Activated CD4-positive, alpha-beta T cell treated with anti-CD3 and anti-CD28 coated beads for 36 hours (primary cell): ENCODE results near the gene LRRC8D. TPM values are rescaled to one million over a fixed set of nuclear protein-coding genes. Genes with fewer than 3 reads are reported as not detected.

Experiments
- ATAC-seq: fragments of 200-7000 bp; cut with Tn5 transposase; one replicate; pipeline ENCODE4 v1.10.0; 2021; ENCODE audit warnings: mild to moderate bottlenecking, moderate library complexity
- CTCF ChIA-PET: fragments of 350-600 bp; sonication (Branson Sonifier 250); formaldehyde crosslinking; loops from one replicate; lab custom pipeline; 2021; ENCODE audit warnings: antibody characterized with exemption; lab: Charles Lee
- POLR2A ChIA-PET: fragments of 350-600 bp; sonication (Branson Sonifier 250); formaldehyde crosslinking; loops from one replicate; lab custom pipeline; 2021; ENCODE audit warnings: antibody characterized with exemption, inconsistent platforms; lab: Charles Lee
- DNase-seq: peaks from one replicate; pipeline ENCODE4 v3.0.0-alpha.2; 2020
- H3K27ac Mint-ChIP-seq: one replicate; pipeline ENCODE4 v1.8.0; 2021; ENCODE audit warnings: mixed read lengths
- H3K27me3 Mint-ChIP-seq: one replicate; pipeline ENCODE4 v1.8.0; 2021; ENCODE audit warnings: mixed read lengths
- H3K36me3 Mint-ChIP-seq: one replicate; pipeline ENCODE4 v1.8.0; 2021; ENCODE audit warnings: low read depth, mixed read lengths
- H3K4me1 Mint-ChIP-seq: one replicate; pipeline ENCODE4 v1.8.0; 2021; ENCODE audit warnings: mixed read lengths
- H3K4me3 Mint-ChIP-seq: one replicate; pipeline ENCODE4 v1.8.0; 2021; ENCODE audit warnings: mild to moderate bottlenecking, moderate library complexity, mixed read lengths
- H3K9me3 Mint-ChIP-seq: one replicate; pipeline ENCODE4 v1.8.0; 2021; ENCODE audit warnings: low read depth, mixed read lengths
- intact Hi-C, 2 experiments: fragments of 100-400 bp; cut with DNase I in 1 of 2; cut with micrococcal nuclease in 1 of 2; formaldehyde crosslinking; loops; one replicate each; pipeline versions ENCODE4 v1.14.2 to v1.15.1; 2022 to 2024; cut with DNase I, micrococcal nuclease
- total RNA-seq, 2 experiments: library from RNA; stranded (reverse); gene quantifications; one replicate each; pipeline ENCODE4 v1.2.3, GENCODE V29; 2021

Gene LRRC8D
- total RNA-seq, 2 experiments from 2014 or later = 24.3 to 30.0 TPM

- no peak overlapping the region for H3K27ac Mint-ChIP-seq
- intact Hi-C loops = no loop called here
These were observed 61.7 kb downstream of the LRRC8D start for GRCh38 chr1:89882348-89883029.

GRCh38 chr1:89883030-89883379, 62.2 kb downstream of the LRRC8D start:
- ATAC-seq (no peak), DNase-seq (no peak)
- intact Hi-C loops = no loop called here
- no peak overlapping the region for H3K27ac Mint-ChIP-seq
- POLR2A ChIA-PET = no interaction called here
- peaks cover 41% of the 10 kb centered on the region for H3K4me1 Mint-ChIP-seq
- CTCF ChIA-PET = no interaction called here
- peaks cover 9% of the 10 kb centered on the region for H3K9me3 Mint-ChIP-seq
- H3K36me3 Mint-ChIP-seq = peaks cover 38% of the 10 kb centered on the region
- no peak overlapping the region for H3K4me3 Mint-ChIP-seq
- H3K27me3 Mint-ChIP-seq = no peaks in the 10 kb centered on the region

More at GRCh38 chr1:89882348-89883029, 61.7 kb downstream of the LRRC8D start:
- POLR2A ChIA-PET = interaction anchor here (0.6 kb wide), 1 partner anchor 83 kb away, joined by 3 read pairs; no protein-coding TSS in a partner anchor
- CTCF ChIA-PET = interaction anchor here (1.3 to 1.7 kb wide), 2 partner anchors 10 to 21 kb away, joined by 4 read pairs; no protein-coding TSS in a partner anchor
- Mint-ChIP-seq H3K4me1 (peaks cover 45% of the 10 kb centered on the region), H3K36me3 (peaks cover 38% of the 10 kb centered on the region), H3K27me3 (no peaks in the 10 kb centered on the region), H3K4me3 (no peak overlapping the region), H3K9me3 (peaks cover 9% of the 10 kb centered on the region)
- DNase-seq = no peak
- ATAC-seq = no peak

- ChIA-PET CTCF (interaction anchor here (1.2 kb wide), 1 partner anchor 12 kb away, joined by 3 read pairs; no protein-coding TSS in a partner anchor), POLR2A (no interaction called here)
- intact Hi-C loops = no loop called here
- DNase-seq = no peak
- no peak overlapping the region for H3K27ac Mint-ChIP-seq
- ATAC-seq = no peak
- no peaks in the 10 kb centered on the region for H3K27me3 Mint-ChIP-seq
- H3K9me3 Mint-ChIP-seq = peaks cover 7% of the 10 kb centered on the region
- peaks cover 31% of the 10 kb centered on the region for H3K36me3 Mint-ChIP-seq
- no peak overlapping the region for H3K4me3 Mint-ChIP-seq
- H3K4me1 Mint-ChIP-seq = peaks cover 40% of the 10 kb centered on the region
These were observed 64.1 kb downstream of the LRRC8D start for GRCh38 chr1:89884718-89885596.

- no peak for ATAC-seq
- POLR2A ChIA-PET = no interaction called here
- intact Hi-C loops = no loop called here
These were observed 66.4 kb downstream of the LRRC8D start for GRCh38 chr1:89887270-89887669.

GRCh38 chr1:89887713-89888112, 66.9 kb downstream of the LRRC8D start:
- Mint-ChIP-seq H3K27ac (no peak overlapping the region), H3K4me1 (peaks cover 34% of the 10 kb centered on the region), H3K4me3 (no peak overlapping the region), H3K36me3 (peaks cover 21% of the 10 kb centered on the region), H3K9me3 (no peaks in the 10 kb centered on the region), H3K27me3 (no peaks in the 10 kb centered on the region)
- no peak for DNase-seq
- intact Hi-C loops = no loop called here
- ChIA-PET CTCF (interaction anchor here (0.6 kb wide), 1 partner anchor 9 kb away, joined by 3 read pairs; no protein-coding TSS in a partner anchor), POLR2A (no interaction called here)
- ATAC-seq = no peak

More at GRCh38 chr1:89887270-89887669, 66.4 kb downstream of the LRRC8D start:
- no peaks in the 10 kb centered on the region for H3K27me3 Mint-ChIP-seq
- H3K4me1 Mint-ChIP-seq = peaks cover 37% of the 10 kb centered on the region
- H3K27ac Mint-ChIP-seq = no peak overlapping the region
- CTCF ChIA-PET = no interaction called here
- H3K36me3 Mint-ChIP-seq = peaks cover 26% of the 10 kb centered on the region
- DNase-seq = no peak
- no peaks in the 10 kb centered on the region for H3K9me3 Mint-ChIP-seq
- no peak overlapping the region for H3K4me3 Mint-ChIP-seq

- H3K4me1 Mint-ChIP-seq = peaks cover 30% of the 10 kb centered on the region
- H3K27ac Mint-ChIP-seq = no peak overlapping the region
- CTCF ChIA-PET = interaction anchor here (0.6 kb wide), 1 partner anchor 10 kb away, joined by 3 read pairs; no protein-coding TSS in a partner anchor
- DNase-seq (no peak), ATAC-seq (no peak)
- POLR2A ChIA-PET = no interaction called here
- H3K27me3 Mint-ChIP-seq = no peaks in the 10 kb centered on the region
- no peaks in the 10 kb centered on the region for H3K9me3 Mint-ChIP-seq
- peaks cover 24% of the 10 kb centered on the region for H3K36me3 Mint-ChIP-seq
- no peak overlapping the region for H3K4me3 Mint-ChIP-seq
- intact Hi-C loops = no loop called here
These were observed 67.9 kb downstream of the LRRC8D start for GRCh38 chr1:89888480-89889322.

GRCh38 chr1:89889323-89889615, 68.4 kb downstream of the LRRC8D start:
- no peak for DNase-seq
- Mint-ChIP-seq H3K4me1 (peaks cover 28% of the 10 kb centered on the region), H3K9me3 (no peaks in the 10 kb centered on the region), H3K27me3 (no peaks in the 10 kb centered on the region), H3K4me3 (no peak overlapping the region), H3K36me3 (peaks cover 23% of the 10 kb centered on the region), H3K27ac (no peak overlapping the region)
- intact Hi-C loops = no loop called here
- POLR2A ChIA-PET = no interaction called here
- CTCF ChIA-PET = no interaction called here
- ATAC-seq = no peak

- H3K27me3 Mint-ChIP-seq = no peaks in the 10 kb centered on the region
- no peak overlapping the region for H3K4me3 Mint-ChIP-seq
- ChIA-PET CTCF (interaction anchor here (0.6 kb wide), 1 partner anchor 14 kb away, joined by 3 read pairs; no protein-coding TSS in a partner anchor), POLR2A (no interaction called here)
- peaks cover 21% of the 10 kb centered on the region for H3K36me3 Mint-ChIP-seq
- H3K4me1 Mint-ChIP-seq = peaks cover 26% of the 10 kb centered on the region
- intact Hi-C loops = no loop called here
- no peak overlapping the region for H3K27ac Mint-ChIP-seq
- DNase-seq (no peak), ATAC-seq (no peak)
- H3K9me3 Mint-ChIP-seq = no peaks in the 10 kb centered on the region
These were observed 69.4 kb downstream of the LRRC8D start for GRCh38 chr1:89890085-89890752.

GRCh38 chr1:89892816-89893215, 72.0 kb downstream of the LRRC8D start:
- H3K4me3 Mint-ChIP-seq = no peak overlapping the region
- DNase-seq (no peak), ATAC-seq (no peak)
- H3K4me1 Mint-ChIP-seq = peaks cover 30% of the 10 kb centered on the region
- ChIA-PET POLR2A (interaction anchor here (0.7 kb wide), 1 partner anchor 51 kb away, joined by 3 read pairs; no protein-coding TSS in a partner anchor), CTCF (interaction anchor here (0.8 to 1.1 kb wide), 2 partner anchors 12 to 95 kb away, joined by 3 to 4 read pairs; no protein-coding TSS in a partner anchor)
- no peaks in the 10 kb centered on the region for H3K9me3 Mint-ChIP-seq
- H3K27me3 Mint-ChIP-seq = no peaks in the 10 kb centered on the region
- intact Hi-C loops = no loop called here
- H3K27ac Mint-ChIP-seq = peak overlapping the region; percentile 29
- H3K36me3 Mint-ChIP-seq = peaks cover 23% of the 10 kb centered on the region

GRCh38 chr1:89894210-89895201, 73.7 kb downstream of the LRRC8D start:
- peaks cover 32% of the 10 kb centered on the region for H3K4me1 Mint-ChIP-seq
- no peak overlapping the region for H3K4me3 Mint-ChIP-seq
- ATAC-seq = no peak
- no peak overlapping the region for H3K27ac Mint-ChIP-seq
- H3K36me3 Mint-ChIP-seq = peaks cover 25% of the 10 kb centered on the region
- H3K27me3 Mint-ChIP-seq = no peaks in the 10 kb centered on the region
- no peaks in the 10 kb centered on the region for H3K9me3 Mint-ChIP-seq
- intact Hi-C loops = no loop called here
- ChIA-PET POLR2A (no interaction called here), CTCF (interaction anchor here (0.6 to 1.0 kb wide), 2 partner anchors 13 to 486 kb away, joined by 3 read pairs; no protein-coding TSS in a partner anchor)
- DNase-seq = no peak
